Neural cell (in vitro differentiated cells): ENCODE data around the gene L1CAM.

ENCODE experiments used
- CTCF ChIP-seq: fragments of 450-650 bp; IDR thresholded peaks from 2 replicates; pipeline ENCODE4 v1.5.1; 2014; ENCODE audit warnings: antibody characterized with exemption, mild to moderate bottlenecking, moderate library complexity; ENCODE audit not compliant: poor library complexity, severe bottlenecking
- EP300 ChIP-seq: fragments of 450-650 bp; conservative IDR thresholded peaks from 2 replicates; pipeline ENCODE4 v1.6.1; 2014; ENCODE audit warnings: antibody characterized with exemption, mild to moderate bottlenecking, moderate library complexity; ENCODE audit not compliant: poor library complexity, severe bottlenecking
- EZH2 ChIP-seq: fragments of 200-600, 300-800 bp; shearing (Covaris generic), sonication (generic); IDR thresholded peaks from 2 replicates; pipeline ENCODE4 v1.6.1; 2014; ENCODE audit warnings: antibody characterized with exemption, low read length, borderline replicate concordance, mild to moderate bottlenecking; ENCODE audit not compliant: insufficient read depth, poor library complexity, severe bottlenecking
- POLR2AphosphoS5 ChIP-seq: IDR thresholded peaks from 2 replicates; pipeline ENCODE4 v1.6.1; 2012
- RAD21 ChIP-seq: fragments of 450-650 bp; conservative IDR thresholded peaks from 2 replicates; pipeline ENCODE4 v1.6.1; 2014; ENCODE audit warnings: antibody characterized with exemption, mild to moderate bottlenecking, moderate library complexity
- REST ChIP-seq: IDR thresholded peaks from 2 replicates; pipeline ENCODE4 v1.6.1; 2012; ENCODE audit warnings: borderline replicate concordance
- SMC3 ChIP-seq: fragments of 450-650 bp; conservative IDR thresholded peaks from 2 replicates; pipeline ENCODE4 v1.6.1; 2014; ENCODE audit warnings: antibody characterized with exemption, mild to moderate bottlenecking, moderate library complexity; ENCODE audit not compliant: poor library complexity
- TAF1 ChIP-seq: IDR thresholded peaks from 2 replicates; pipeline ENCODE4 v1.6.1; 2012; ENCODE audit warnings: low read depth

DNA sequence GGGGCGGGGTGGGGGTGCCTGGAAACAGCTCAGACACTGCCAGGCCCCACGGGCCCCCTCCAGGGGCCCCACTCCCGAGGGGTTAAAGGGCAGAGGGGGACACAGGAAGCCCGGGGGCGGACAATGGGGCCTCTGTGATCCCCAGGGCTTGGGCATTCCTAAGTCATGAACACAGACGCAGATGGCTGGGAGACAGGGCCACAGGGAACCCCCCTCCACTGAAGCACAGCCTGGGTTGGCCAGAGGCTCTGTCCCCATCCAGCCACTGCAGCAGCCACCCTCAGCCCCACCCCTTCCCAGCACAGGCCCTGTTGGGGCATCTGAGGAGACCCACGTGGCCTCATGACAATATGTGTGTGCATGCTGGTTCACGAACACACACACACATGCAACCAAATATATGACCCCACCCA is 3.9 kb downstream of the L1CAM start:
- TF ChIP-seq CTCF = no peak
- TF ChIP-seq EZH2 = no peak
- no peak for TF ChIP-seq SMC3
- TF ChIP-seq EP300 = no peak
- TF ChIP-seq RAD21 = no peak
- no peak for TF ChIP-seq POLR2AphosphoS5
- TF ChIP-seq TAF1 = no peak
- no peak for TF ChIP-seq REST
